Measurements from ENCODE around the gene RSPO3.

Gene RSPO3

DNA sequence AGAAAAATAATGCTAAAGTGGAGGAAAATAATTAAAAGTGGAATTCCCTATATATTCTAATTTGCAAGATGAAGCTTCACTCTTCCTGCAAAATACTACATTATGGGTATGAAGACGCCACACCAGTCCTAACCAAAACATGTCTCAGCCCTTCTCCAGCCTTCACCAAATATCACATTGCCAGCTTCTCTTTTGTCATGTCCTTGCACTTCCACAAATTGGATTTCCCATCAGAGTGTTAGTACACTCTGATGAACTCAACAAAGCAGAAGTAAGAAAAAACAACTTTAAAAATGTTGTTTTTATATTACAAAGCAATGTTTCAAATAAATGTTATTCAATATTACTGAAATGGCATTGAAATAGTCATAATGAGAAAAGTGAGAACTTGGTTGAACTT is 85.8 kb downstream of the RSPO3 start:
- TF ChIP-seq, protein P1, sequence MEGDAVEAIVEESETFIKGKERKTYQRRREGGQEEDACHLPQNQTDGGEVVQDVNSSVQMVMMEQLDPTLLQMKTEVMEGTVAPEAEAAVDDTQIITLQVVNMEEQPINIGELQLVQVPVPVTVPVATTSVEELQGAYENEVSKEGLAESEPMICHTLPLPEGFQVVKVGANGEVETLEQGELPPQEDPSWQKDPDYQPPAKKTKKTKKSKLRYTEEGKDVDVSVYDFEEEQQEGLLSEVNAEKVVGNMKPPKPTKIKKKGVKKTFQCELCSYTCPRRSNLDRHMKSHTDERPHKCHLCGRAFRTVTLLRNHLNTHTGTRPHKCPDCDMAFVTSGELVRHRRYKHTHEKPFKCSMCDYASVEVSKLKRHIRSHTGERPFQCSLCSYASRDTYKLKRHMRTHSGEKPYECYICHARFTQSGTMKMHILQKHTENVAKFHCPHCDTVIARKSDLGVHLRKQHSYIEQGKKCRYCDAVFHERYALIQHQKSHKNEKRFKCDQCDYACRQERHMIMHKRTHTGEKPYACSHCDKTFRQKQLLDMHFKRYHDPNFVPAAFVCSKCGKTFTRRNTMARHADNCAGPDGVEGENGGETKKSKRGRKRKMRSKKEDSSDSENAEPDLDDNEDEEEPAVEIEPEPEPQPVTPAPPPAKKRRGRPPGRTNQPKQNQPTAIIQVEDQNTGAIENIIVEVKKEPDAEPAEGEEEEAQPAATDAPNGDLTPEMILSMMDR (IDR thresholded peaks at IDR 0.05), result no peak
- H3K27ac ChIP-seq, result no peak overlapping the region
- no peak overlapping the region for H3K4me3 ChIP-seq (ENCODE audit: low read depth, low read length)
- no peaks in the 10 kb centered on the region for H3K4me1 ChIP-seq
- no peaks in the 10 kb centered on the region for H3K9me3 ChIP-seq (ENCODE audit: control insufficient read depth, low read length)
- no peaks in the 10 kb centered on the region for H3K36me3 ChIP-seq (ENCODE audit: control insufficient read depth, insufficient read depth, low read length)
- no peaks in the 10 kb centered on the region for H3K79me2 ChIP-seq
- no peak overlapping the region for H3K9ac ChIP-seq
- H3K27me3 ChIP-seq (ENCODE audit: control insufficient read depth, insufficient read depth, low read length), result no peaks in the 10 kb centered on the region
- no peak overlapping the region for H3K4me2 ChIP-seq (ENCODE audit: low read length)
- H2AFZ ChIP-seq, result no peak overlapping the region

DNA sequence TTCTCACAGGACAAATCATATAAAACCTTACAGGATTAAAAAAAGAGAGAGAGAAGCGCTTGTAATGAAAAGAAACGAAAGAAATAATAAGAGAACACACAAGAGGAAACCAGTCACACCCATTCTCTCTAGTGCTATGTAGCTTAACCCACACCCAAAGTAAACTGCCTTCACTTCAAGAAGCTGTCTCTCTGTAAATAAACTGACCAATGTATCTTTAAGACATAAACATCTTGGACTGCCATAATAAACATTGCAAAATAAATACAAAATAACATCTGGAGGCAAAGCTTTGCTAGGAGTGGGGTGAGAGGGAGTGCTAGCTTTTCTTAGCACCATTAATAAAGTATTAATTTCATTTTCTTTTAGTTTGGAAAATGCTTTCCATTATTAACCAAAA is 86.6 kb downstream of the RSPO3 start:
- H3K27ac ChIP-seq, result no peak overlapping the region

DNA sequence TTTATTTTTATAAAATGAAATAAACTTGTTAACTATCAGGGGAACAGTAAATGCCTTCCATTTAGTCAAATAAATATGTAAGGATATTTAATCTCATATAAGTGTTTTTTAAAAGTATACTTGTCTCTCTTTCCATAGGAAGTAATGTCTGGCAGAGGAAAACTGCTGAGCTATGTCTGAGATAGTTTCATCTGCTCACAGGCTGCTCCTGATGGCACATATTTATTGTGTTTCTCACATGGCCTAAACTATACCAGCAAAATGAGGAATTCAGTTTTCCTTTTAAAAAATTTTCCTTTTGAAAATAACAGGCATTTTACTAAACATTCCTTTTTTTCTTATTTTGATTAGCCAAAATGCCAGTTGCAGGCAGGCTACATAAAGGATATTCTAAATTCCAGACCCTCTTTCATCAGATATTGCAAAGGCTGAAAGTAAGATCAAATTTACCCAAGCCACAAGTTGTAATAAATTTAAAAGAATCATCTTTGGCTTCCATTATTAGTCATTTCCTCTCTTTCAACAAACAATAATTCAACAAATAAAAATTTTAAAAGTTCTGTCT is 88.1 kb downstream of the RSPO3 start:
- TF ChIP-seq, protein P1 (IDR thresholded peaks at IDR 0.05), result no peak
- no peaks in the 10 kb centered on the region for H3K4me1 ChIP-seq
- H3K27me3 ChIP-seq (ENCODE audit: control insufficient read depth, insufficient read depth, low read length), result no peaks in the 10 kb centered on the region
- no peaks in the 10 kb centered on the region for H3K36me3 ChIP-seq (ENCODE audit: control insufficient read depth, insufficient read depth, low read length)
- no peak overlapping the region for H3K9ac ChIP-seq
- H3K9me3 ChIP-seq (ENCODE audit: control insufficient read depth, low read length), result no peaks in the 10 kb centered on the region
- no peak overlapping the region for H2AFZ ChIP-seq
- no peak overlapping the region for H3K4me3 ChIP-seq (ENCODE audit: low read depth, low read length)
- H3K79me2 ChIP-seq, result no peaks in the 10 kb centered on the region
- no peak overlapping the region for H3K4me2 ChIP-seq (ENCODE audit: low read length)
- no peak overlapping the region for H3K27ac ChIP-seq

More for the DNA sequence above, 86.6 kb downstream of the RSPO3 start:
- H3K4me3 ChIP-seq (ENCODE audit: low read depth, low read length), result no peak overlapping the region
- H3K36me3 ChIP-seq (ENCODE audit: control insufficient read depth, insufficient read depth, low read length), result no peaks in the 10 kb centered on the region
- H3K4me1 ChIP-seq, result no peaks in the 10 kb centered on the region
- TF ChIP-seq, protein P1 (IDR thresholded peaks at IDR 0.05), result no peak
- no peaks in the 10 kb centered on the region for H3K27me3 ChIP-seq (ENCODE audit: control insufficient read depth, insufficient read depth, low read length)
- H3K9ac ChIP-seq, result no peak overlapping the region
- no peaks in the 10 kb centered on the region for H3K9me3 ChIP-seq (ENCODE audit: control insufficient read depth, low read length)
- no peak overlapping the region for H2AFZ ChIP-seq
- no peak overlapping the region for H3K4me2 ChIP-seq (ENCODE audit: low read length)
- no peaks in the 10 kb centered on the region for H3K79me2 ChIP-seq

DNA sequence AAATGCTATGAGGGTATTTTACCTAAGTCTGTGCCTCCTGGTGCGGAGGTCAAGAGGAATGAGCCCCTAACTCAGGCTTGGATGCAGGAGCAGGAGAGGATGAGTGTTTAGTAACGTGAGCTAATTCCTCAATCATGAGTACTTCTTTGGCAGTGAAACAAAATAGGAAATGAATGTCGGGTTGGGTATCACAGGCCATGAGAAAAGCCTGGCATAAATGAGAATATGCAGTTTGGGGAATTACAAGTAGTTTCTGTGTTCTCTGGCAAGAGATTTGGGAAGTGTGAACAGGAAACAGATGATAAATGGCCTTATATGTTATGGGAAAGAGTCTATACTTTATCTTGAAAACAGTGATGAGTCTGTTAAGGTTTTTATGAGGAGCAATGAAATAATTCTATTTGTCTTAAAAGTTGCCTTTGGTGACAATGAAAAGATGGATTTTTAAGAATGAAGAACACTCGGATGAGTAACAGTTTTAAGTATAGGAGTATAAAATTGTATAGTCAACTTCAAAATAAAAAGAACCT is 89.2 kb downstream of the RSPO3 start:
- H3K27ac ChIP-seq, result no peak overlapping the region
- no peak overlapping the region for H2AFZ ChIP-seq
- H3K4me3 ChIP-seq (ENCODE audit: low read depth, low read length), result no peak overlapping the region
- no peaks in the 10 kb centered on the region for H3K9me3 ChIP-seq (ENCODE audit: control insufficient read depth, low read length)
- H3K4me1 ChIP-seq, result no peaks in the 10 kb centered on the region
- no peaks in the 10 kb centered on the region for H3K36me3 ChIP-seq (ENCODE audit: control insufficient read depth, insufficient read depth, low read length)
- TF ChIP-seq, protein P1 (IDR thresholded peaks at IDR 0.05), result no peak
- no peaks in the 10 kb centered on the region for H3K79me2 ChIP-seq
- no peak overlapping the region for H3K4me2 ChIP-seq (ENCODE audit: low read length)
- H3K27me3 ChIP-seq (ENCODE audit: control insufficient read depth, insufficient read depth, low read length), result no peaks in the 10 kb centered on the region
- H3K9ac ChIP-seq, result no peak overlapping the region

DNA sequence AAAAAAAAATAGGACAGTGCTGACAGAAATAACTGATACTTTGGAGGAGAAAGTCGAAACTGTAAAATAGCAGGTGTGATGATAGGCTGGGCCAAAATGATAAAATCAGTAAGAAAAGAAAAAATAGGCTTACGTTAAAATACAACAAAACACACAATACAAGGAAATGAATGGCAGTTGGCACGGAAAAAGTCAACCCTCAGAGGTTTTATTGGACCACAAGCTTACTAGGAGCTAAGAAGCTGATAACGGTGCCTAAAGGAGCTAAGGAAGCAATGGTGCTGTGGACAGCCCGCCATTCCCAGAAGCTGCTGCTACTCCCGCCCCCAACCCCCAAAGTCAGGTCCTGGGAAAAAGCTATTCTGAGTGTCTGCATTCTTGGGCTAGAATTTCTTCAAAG is 92.3 kb downstream of the RSPO3 start:
- TF ChIP-seq, protein P1 (IDR thresholded peaks at IDR 0.05), result no peak
- H3K27me3 ChIP-seq (ENCODE audit: control insufficient read depth, insufficient read depth, low read length), result no peaks in the 10 kb centered on the region

More for the DNA sequence above, 92.3 kb downstream of the RSPO3 start:
- Histone ChIP-seq H3K79me2 (no peaks in the 10 kb centered on the region), H3K4me1 (no peaks in the 10 kb centered on the region), H2AFZ (no peak overlapping the region), H3K4me3 (ENCODE audit: low read depth, low read length) (no peak overlapping the region), H3K9me3 (ENCODE audit: control insufficient read depth, low read length) (no peaks in the 10 kb centered on the region), H3K9ac (no peak overlapping the region), H3K4me2 (ENCODE audit: low read length) (no peak overlapping the region), H3K36me3 (ENCODE audit: control insufficient read depth, insufficient read depth, low read length) (no peaks in the 10 kb centered on the region), H3K27ac (no peak overlapping the region)
